ENCODE data around the gene KCNIP1.

DNA sequence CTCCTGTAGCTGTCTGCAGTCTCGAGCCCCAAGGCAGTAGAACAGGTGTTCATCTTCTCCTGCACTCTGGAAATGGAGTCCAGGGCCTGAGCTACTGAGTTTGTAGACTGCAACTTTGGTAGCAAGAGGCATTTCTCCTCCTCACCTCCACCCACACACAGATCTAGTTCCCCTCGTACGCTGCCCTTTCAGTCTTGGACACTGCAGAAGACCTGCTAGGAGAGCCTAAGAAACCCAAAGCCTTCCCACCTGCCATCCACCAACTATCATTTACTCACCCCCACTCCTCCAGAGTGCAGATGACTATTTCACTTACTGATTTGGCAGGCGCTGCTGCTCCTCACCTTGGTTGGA, 59.0 kb downstream of the KCNIP1 start:
- TF ChIP-seq, protein P1, sequence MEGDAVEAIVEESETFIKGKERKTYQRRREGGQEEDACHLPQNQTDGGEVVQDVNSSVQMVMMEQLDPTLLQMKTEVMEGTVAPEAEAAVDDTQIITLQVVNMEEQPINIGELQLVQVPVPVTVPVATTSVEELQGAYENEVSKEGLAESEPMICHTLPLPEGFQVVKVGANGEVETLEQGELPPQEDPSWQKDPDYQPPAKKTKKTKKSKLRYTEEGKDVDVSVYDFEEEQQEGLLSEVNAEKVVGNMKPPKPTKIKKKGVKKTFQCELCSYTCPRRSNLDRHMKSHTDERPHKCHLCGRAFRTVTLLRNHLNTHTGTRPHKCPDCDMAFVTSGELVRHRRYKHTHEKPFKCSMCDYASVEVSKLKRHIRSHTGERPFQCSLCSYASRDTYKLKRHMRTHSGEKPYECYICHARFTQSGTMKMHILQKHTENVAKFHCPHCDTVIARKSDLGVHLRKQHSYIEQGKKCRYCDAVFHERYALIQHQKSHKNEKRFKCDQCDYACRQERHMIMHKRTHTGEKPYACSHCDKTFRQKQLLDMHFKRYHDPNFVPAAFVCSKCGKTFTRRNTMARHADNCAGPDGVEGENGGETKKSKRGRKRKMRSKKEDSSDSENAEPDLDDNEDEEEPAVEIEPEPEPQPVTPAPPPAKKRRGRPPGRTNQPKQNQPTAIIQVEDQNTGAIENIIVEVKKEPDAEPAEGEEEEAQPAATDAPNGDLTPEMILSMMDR (IDR thresholded peaks at IDR 0.05; ENCODE audit: poor library complexity): no peak
- no peak for TF ChIP-seq EZH2phosphoT487 (IDR thresholded peaks at IDR 0.05; ENCODE audit: low read depth, severe bottlenecking, unreplicated experiment)

Measured in hepatocyte (in vitro differentiated cells).